PC-9 (cell line): ENCODE results near the gene CC2D2A. TPM values are rescaled to one million over a fixed set of nuclear protein-coding genes. Genes with fewer than 3 reads are reported as not detected.

ENCODE experiments used
- BruUV-seq: library from RNA; stranded (reverse); fragments of 400-500 nt; replicated peaks from 2 replicates; lab custom pipeline; 2021; lab: Mats Ljungman, UMichigan
- CTCF ChIA-PET: fragments of 300-600 bp; sonication (Branson Sonifier 250); formaldehyde crosslinking; loops from one replicate; lab custom pipeline; 2022; ENCODE audit warnings: antibody characterized with exemption; lab: Charles Lee
- POLR2A ChIA-PET: fragments of 300-600 bp; sonication (Branson Sonifier 250); formaldehyde crosslinking; loops from one replicate; lab custom pipeline; 2022; ENCODE audit warnings: antibody characterized with exemption; ENCODE audit not compliant: unreplicated experiment; lab: Charles Lee
- DNase-seq, 2 experiments: peaks; one replicate each; pipeline versions ENCODE4 v3.0.0 to v3.0.0-alpha.2; 2015 to 2022; ENCODE audit warnings: mixed read lengths in 1 of 2
- H2AFZ ChIP-seq: fragments of 200-600 bp; sonication (generic); 2 replicates; pipeline ENCODE4 v1.8.1; 2017; ENCODE audit warnings: antibody characterized with exemption
- H3F3A ChIP-seq: fragments of 200-600 bp; sonication (generic); 2 replicates; pipeline ENCODE4 v1.8.1; 2017; ENCODE audit warnings: antibody characterized with exemption, mild to moderate bottlenecking, low read depth; ENCODE audit not compliant: insufficient read depth
- H3K27ac ChIP-seq: fragments of 200-600 bp; sonication (generic); 2 replicates; pipeline ENCODE4 v1.6.1; 2016; ENCODE audit warnings: mixed run types
- H3K27me3 ChIP-seq: fragments of 200-600 bp; sonication (generic); 2 replicates; pipeline ENCODE4 v1.6.1; 2016; ENCODE audit warnings: low read depth, mixed run types; ENCODE audit not compliant: insufficient read depth
- H3K36me3 ChIP-seq: fragments of 200-600 bp; sonication (generic); 2 replicates; pipeline ENCODE4 v1.6.1; 2016; ENCODE audit warnings: low read depth, mixed run types
- H3K4me1 ChIP-seq: fragments of 200-600 bp; sonication (generic); replicated peaks from 2 replicates; pipeline ENCODE4 v1.6.1; 2016; ENCODE audit warnings: mixed run types; ENCODE audit not compliant: insufficient read depth
- H3K4me2 ChIP-seq: fragments of 200-600 bp; sonication (generic); 2 replicates; pipeline ENCODE4 v1.6.1; 2017; ENCODE audit warnings: mixed run types
- H3K4me3 ChIP-seq: fragments of 200-600 bp; sonication (generic); 2 replicates; pipeline ENCODE4 v1.6.1; 2016; ENCODE audit warnings: mixed run types
- H3K79me2 ChIP-seq: fragments of 200-600 bp; sonication (generic); 2 replicates; pipeline ENCODE4 v1.6.1; 2017; ENCODE audit warnings: low read depth, mixed run types
- H3K9me2 ChIP-seq: fragments of 200-600 bp; sonication (generic); 2 replicates; pipeline ENCODE4 v1.8.1; 2017; ENCODE audit warnings: mild to moderate bottlenecking; ENCODE audit not compliant: insufficient read depth
- H3K9me3 ChIP-seq: fragments of 200-600 bp; sonication (generic); 2 replicates; pipeline ENCODE4 v1.8.1; 2016; ENCODE audit warnings: low read depth; ENCODE audit not compliant: insufficient read depth
- H4K20me1 ChIP-seq: fragments of 200-600 bp; sonication (generic); 2 replicates; pipeline ENCODE4 v1.8.1; 2017; ENCODE audit not compliant: insufficient read depth
- CTCF ChIP-seq: fragments of 200-600 bp; sonication (generic); conservative IDR thresholded peaks from 2 replicates; pipeline ENCODE4 v1.6.1; 2017; ENCODE audit warnings: mixed run types, antibody characterized with exemption, mild to moderate bottlenecking, moderate library complexity
- EZH2 ChIP-seq: fragments of 200-600 bp; sonication (generic); IDR thresholded peaks from 2 replicates; pipeline ENCODE4 v1.8.0; 2017; ENCODE audit warnings: antibody characterized with exemption, low read depth
- intact Hi-C: fragments of 100-400 bp; cut with micrococcal nuclease; formaldehyde crosslinking; loops from one replicate; pipeline ENCODE4 v1.10.0; 2022; ENCODE audit not compliant: unreplicated experiment
- total RNA-seq: library from RNA; stranded (reverse); gene quantifications from 2 replicates; pipeline ENCODE4 v1.2.3, GENCODE V29; 2021

CC2D2A gene
- total RNA-seq, 1 experiment from 2014 or later, result 6.9 TPM

- Histone ChIP-seq H4K20me1 (no peaks in the 10 kb centered on the region), H3K36me3 (no peaks in the 10 kb centered on the region), H3F3A (no peaks in the 10 kb centered on the region), H3K4me3 (no peak overlapping the region), H3K27ac (no peak overlapping the region), H3K27me3 (no peaks in the 10 kb centered on the region), H2AFZ (no peak overlapping the region), H3K4me1 (no peaks in the 10 kb centered on the region), H3K4me2 (no peak overlapping the region), H3K9me2 (no peaks in the 10 kb centered on the region), H3K9me3 (no peaks in the 10 kb centered on the region), H3K79me2 (no peaks in the 10 kb centered on the region)
- POLR2A ChIA-PET, result no interaction called here
- intact Hi-C loops, result no loop called here
- BruUV-seq, result no TSS peak
- CTCF ChIA-PET, result no interaction called here
- DNase-seq, result no peak
- TF ChIP-seq EZH2, result no peak
- TF ChIP-seq CTCF, result no peak
Observed at GRCh38 chr4:15600176-15600575, 130.5 kb downstream of the CC2D2A start.

GRCh38 chr4:15601862-15602261 is 132.2 kb downstream of the CC2D2A start:
- no peak for DNase-seq
- TF ChIP-seq CTCF (no peak), EZH2 (no peak)
- Histone ChIP-seq H4K20me1 (no peaks in the 10 kb centered on the region), H3K9me2 (no peaks in the 10 kb centered on the region), H3K4me2 (no peak overlapping the region), H3K9me3 (no peaks in the 10 kb centered on the region), H3K27me3 (no peaks in the 10 kb centered on the region), H3F3A (no peaks in the 10 kb centered on the region), H3K79me2 (no peaks in the 10 kb centered on the region), H3K27ac (no peak overlapping the region), H2AFZ (no peak overlapping the region), H3K36me3 (no peaks in the 10 kb centered on the region), H3K4me1 (no peaks in the 10 kb centered on the region), H3K4me3 (no peak overlapping the region)
- ChIA-PET POLR2A (no interaction called here), CTCF (no interaction called here)
- intact Hi-C loops, result no loop called here
- no TSS peak for BruUV-seq

DNA sequence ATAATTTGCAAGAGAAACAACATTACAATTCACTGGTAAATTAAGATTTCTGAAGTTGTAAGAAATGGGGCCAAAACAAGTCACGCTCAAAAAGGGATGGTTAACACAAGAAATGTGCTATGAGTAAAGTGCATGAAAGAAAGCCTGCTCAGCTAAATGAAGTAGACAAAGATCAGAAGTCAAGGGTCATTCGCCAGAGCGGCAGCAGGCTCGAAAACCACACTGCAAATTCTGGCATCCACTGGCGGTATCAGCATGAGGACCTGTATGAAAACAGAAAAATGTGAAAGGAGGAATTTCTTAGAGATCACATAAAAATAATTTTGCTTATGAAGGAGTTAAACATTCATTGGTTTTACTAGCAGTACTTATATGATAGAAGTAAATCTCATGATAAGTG is 135.9 kb downstream of the CC2D2A start:
- no peak for DNase-seq
- Histone ChIP-seq H4K20me1 (no peaks in the 10 kb centered on the region), H3K36me3 (no peaks in the 10 kb centered on the region), H3K27me3 (no peaks in the 10 kb centered on the region), H3F3A (no peaks in the 10 kb centered on the region), H3K9me2 (no peaks in the 10 kb centered on the region), H2AFZ (no peak overlapping the region), H3K4me3 (no peak overlapping the region), H3K9me3 (no peaks in the 10 kb centered on the region), H3K4me2 (no peak overlapping the region), H3K79me2 (no peaks in the 10 kb centered on the region), H3K4me1 (no peaks in the 10 kb centered on the region), H3K27ac (no peak overlapping the region)
- BruUV-seq, result no TSS peak
- ChIA-PET CTCF (no interaction called here), POLR2A (no interaction called here)
- intact Hi-C loops, result no loop called here
- no peak for TF ChIP-seq EZH2
- no peak for TF ChIP-seq CTCF
